ENCODE data around the gene DNAJC12.
"Not testable (repeated sequence)": the region's sequence is repeated elsewhere in the genome, so short reads cannot be mapped to it uniquely, and the experiment has no call there.

Gene DNAJC12

GRCh38 chr10:67839511-67839910, 1.5 kb upstream of the DNAJC12 start:
- not testable (repeated sequence) for DNase-seq

- DNase-seq: no peak
Measured at GRCh38 chr10:67836972-67837371, 1.0 kb downstream of the DNAJC12 start.

DNA sequence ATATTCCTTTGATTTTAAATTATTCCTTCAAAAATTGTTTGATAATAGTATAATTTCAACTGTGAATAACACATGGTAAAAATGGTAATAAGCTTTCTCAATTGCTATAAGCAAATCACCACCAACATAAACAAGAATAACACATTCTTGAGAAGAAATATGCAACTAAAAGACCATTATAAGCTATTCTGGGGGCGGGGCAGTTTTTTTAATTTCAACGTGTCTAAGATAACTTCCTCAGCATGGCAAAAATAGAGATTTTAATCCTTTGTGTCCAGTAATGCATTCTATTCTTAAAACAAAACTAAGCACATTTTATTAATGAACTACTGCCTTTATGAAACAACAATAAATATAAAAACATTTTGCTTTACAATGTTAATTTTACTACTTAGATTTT, 1.5 kb downstream of the DNAJC12 start:
- no peak for DNase-seq

- not testable (repeated sequence) for DNase-seq
Measured at GRCh38 chr10:67835541-67836394, 2.2 kb downstream of the DNAJC12 start.

DNA sequence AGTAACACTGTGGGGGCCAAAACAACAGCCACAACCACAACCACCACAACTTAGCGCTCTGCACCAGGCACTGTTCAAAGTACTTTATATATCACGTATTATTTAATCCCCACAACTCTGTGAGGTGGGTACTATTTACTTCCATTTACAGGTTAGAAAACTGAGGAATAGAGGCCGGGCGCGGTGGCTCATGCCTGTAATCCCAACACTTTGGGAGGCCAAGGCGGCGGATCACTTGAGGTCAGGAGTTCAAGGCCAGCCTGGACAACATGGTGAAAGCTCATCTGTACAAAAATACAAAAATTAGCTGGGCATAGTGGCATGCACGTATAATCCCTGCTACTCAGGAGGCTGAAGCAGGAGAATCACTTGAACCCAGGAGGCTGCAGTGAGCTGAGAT, 3.6 kb downstream of the DNAJC12 start:
- no peak for DNase-seq

DNA sequence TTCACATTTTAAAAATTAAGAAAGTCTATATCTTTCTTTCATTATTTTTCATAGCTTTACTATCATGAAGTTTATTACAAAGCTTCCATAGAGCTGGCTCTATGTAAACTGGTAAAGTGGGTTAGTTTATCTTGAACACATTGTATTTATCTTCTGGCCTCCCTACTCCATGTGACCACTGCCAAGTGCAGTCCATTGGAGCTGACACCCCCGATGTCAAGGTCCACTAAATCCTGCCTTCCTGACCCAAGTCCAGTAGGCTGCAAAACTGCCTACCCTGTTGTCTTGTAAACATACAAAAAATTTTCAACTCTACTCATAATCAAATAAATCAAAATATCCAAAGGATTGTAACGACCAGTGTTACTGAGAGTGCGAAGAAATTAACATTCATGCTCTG, 10.2 kb downstream of the DNAJC12 start:
- DNase-seq: no peak

GRCh38 chr10:67819768-67820204, 18.2 kb downstream of the DNAJC12 start:
- DNase-seq: no peak

DNA sequence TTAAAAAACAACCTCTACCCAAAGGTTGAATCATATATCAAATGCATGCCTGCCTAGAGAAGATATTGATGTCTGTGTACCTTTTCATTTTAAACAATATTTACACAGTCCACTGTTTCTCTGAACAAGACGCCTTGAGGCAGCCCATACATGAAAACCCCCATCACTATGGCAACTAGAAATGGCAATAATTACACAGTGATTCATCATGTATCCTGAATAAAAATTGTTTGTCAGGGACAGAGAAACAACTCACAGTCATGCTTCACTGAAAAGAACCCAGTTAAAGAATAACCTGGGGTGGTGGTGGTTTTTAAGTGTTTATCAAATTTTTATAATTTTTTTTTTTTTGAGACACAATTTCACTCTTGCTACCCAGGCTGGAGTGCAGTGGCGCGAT, 19.7 kb downstream of the DNAJC12 start:
- no peak for DNase-seq

DNA sequence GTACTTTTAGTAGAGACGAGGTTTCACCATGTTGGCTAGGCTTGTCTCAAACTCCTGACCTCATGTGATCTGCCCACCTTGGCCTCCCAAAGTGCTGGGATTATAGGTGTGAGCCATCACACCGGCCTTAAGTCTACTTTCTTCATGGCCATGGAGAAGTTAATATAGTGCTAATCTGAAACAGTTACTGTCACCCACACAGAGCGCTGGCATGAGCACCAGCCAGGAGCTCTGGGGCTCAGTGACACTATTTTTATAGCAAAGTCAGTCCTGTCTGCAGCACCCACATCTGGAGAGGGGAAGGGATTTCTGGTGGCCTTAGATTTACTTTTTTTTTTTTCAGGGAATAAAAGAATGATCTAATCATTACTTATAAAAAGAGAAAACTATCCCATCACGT, 21.3 kb downstream of the DNAJC12 start:
- no peak for DNase-seq

DNA sequence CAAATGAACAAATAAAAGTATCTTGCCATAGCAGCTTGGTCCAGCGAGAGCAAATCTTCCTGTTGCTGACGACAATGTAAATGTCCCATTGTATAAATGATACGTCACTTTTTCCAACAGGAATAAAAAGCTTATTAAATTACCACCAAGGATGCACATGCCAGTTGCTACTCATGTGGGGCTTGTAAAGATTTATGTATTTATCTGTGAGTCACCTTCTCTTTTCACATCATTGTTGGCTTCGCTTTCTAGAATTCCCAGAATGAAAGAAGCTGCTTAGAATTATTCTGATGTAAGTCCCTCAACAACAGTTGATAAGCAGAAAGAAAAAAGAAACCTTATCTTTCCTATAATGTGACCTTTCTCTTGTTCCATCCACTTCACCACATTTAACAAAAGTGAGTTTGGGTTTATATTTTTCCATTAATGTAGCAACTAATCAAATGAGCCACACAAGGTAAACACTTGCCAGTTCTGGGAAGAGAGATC, 22.4 kb downstream of the DNAJC12 start:
- DNase-seq: no peak

DNA sequence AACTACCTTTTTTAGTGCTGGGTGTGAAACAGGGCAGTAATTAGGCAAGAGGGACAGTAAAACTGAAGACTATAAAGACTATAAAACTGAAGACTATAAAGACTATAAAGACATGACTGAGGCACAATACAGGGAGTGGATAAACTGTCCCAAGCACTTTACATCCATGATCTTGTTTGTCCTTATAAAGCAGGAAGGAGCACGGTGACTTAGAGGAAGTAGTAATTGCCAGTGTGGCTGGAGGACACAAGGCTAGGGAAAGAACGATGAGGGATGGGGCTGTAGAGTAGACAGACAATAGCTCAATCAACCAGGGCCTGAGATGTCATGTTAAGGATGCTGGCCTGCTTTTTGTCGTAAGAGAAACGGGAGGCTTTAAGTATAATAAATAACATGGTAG, 26.0 kb downstream of the DNAJC12 start:
- DNase-seq: no peak

DNA sequence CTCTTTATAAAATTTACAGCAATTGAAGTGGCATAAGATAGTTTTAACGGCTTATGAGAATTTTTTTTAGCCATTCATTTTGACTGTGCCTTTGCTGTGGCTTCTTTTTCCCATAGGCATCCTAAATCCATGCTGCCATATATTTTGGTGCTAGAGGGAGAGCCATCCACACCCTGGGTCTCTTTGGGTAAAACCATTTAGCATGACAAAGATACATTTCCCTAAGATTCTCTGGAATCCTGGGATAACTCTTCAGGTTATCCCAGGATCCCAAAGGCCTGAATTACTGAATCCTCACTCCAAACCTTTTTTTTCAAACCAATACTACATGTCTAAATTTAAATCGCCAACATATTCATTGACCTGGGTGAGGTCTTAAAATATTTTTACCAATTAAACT, 28.9 kb downstream of the DNAJC12 start:
- no peak for DNase-seq

- DNase-seq: no peak
Measured at GRCh38 chr10:67808704-67809103, 29.3 kb downstream of the DNAJC12 start.

DNA sequence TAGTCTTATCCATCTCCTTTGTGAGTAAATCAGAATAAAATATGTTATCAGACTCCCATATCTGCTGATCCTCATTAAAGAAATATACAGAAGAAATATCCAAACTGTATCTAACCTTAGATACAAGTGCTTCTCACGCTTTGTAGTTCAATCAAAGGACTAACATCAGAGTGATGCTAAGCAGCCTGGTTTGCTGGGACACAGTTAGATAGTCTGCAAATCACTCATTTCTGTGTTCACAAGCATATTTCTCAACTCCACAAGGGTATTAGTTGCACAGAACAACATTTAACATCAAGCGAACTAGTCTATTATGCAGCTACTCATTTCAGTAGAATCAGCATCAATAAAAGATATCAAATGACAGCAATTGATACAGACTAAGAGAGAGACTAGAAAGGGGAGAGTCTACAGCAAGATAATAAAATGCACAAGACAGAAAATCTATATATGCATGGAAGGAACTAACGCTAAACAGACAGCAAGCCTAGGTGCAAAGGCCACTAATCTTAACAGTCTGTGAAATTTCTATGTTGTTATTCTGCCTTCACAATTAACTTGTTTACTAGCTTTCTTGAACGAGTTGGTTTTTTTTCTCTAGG, 30.0 kb downstream of the DNAJC12 start:
- no peak for DNase-seq

DNA sequence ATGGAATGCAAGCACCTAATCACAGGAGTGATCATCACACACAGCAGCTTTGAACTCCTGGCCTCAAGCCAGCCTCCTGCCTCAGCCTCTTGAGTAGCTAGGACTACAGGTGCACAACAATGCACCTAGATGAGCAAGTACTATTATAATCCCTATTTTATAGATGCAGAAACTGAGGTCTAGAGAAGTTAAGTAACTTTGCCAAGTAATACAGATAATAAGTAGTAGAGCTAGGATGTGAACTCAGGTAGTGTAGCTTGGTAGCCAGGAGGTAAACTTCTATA, 33.7 kb downstream of the DNAJC12 start:
- DNase-seq: no peak

- no peak for DNase-seq
Measured at GRCh38 chr10:67803588-67804394, 34.2 kb downstream of the DNAJC12 start.

DNA sequence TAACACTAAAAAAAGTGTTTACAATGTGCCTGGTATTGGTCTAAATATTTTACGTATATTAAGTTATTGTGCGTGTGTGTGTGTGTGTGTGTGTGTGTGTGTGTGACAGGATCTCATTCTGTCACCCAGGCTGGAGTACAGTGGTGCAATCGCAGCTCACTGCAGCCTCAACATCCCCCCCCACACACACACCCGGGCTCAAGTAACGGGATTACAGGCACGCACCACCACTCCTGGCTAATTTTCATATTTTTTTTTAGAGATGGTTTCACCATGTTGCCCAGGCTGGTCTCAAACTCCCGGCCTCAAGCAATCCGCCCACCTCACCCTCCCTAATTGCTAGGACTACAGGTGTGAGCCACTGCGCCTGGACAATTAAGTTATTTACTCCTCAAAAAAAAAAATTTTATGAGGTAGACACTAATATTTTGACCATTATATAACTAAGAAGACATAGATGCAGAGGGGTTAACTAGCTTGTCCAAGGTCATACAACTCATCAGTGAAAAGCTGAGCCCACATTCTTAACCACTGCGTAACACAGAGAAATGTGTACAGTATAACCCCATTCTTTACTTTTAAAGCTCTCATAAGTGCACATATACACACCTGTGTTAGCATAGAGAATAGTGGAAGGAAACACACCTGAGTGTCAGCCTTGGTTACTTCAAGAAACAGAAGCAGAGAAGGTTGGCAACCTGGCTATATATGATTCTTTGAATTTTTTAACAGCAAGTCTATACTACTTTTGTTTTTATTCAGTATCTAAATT, 35.0 kb downstream of the DNAJC12 start:
- DNase-seq: no peak

DNA sequence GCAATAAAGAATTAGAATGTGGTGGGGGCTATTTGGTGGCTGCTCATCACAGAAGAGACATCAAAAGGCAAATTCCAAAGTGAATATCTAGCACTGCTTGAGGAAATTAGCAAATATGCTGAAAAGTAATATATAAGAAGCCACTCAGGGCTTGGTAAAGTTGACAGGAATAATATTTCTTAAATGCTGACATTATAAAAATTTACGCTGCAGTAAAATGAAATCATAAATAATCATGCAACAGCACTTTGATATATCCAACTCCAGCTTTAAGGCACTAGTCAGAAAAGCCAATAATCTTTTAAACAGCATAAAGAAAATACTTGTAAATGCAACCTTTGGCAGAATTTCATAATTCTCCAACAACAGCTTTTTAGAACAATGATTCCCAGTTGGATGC, 36.9 kb downstream of the DNAJC12 start:
- no peak for DNase-seq

- DNase-seq: no peak
Measured at GRCh38 chr10:67794909-67795460, 43.0 kb downstream of the DNAJC12 start.

DNA sequence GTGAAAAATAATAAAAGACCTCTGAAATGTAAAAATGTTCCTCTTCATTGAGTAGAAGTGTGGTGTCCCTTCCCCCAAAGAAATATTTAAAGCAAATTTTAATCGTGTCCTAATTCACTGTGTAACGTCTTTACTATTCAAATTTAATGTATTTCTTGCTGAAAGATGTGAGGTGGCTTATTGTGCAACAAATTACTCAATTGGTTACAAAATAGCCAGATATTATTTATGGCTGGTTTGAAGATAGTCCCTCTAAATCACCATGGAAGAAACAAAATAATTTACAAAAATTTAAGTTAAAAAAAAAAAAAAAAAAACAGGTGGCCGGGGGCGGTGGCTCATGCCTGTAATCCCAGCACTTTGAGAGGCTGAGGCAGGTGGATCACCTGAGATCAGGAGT, 43.7 kb downstream of the DNAJC12 start:
- DNase-seq: peak; percentile 27 to 55

DNA sequence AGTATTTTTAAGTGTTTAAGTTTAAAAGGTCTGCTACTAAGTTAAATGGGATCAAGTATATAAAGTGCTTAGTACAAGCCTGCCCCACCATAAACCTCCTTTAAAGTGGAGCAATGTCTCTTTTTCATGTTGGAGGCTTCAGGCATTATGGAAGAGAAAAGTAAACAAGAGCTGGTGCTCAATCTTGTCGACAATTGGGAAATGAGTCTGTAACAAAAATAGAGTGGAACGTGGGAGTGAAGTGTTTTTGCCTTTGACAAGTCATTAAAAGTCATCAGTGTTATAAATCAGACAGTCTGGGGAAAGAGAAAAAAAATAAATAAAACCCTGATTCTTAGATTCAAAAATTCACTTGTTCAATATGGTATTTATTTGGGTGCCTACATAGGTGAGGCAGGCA, 44.7 kb downstream of the DNAJC12 start:
- DNase-seq: peak; percentile 28 to 45

- no peak for DNase-seq
Measured at GRCh38 chr10:67792653-67793052, 45.3 kb downstream of the DNAJC12 start.

Measured in inflammatory macrophage (primary cell).